Panc1 (cell line): ENCODE results near the gene PDCD11. TPM values are rescaled to one million over a fixed set of nuclear protein-coding genes. Genes with fewer than 3 reads are reported as not detected.

ENCODE experiments used
- ATAC-seq: fragments of 200-7000 bp; cut with Tn5 transposase; 2 replicates; pipeline ENCODE4 v1.9.1; 2020; ENCODE audit warnings: mild to moderate bottlenecking, moderate library complexity
- BruUV-seq: library from RNA; stranded (reverse); fragments of 400-500 nt; replicated peaks from 2 replicates; lab custom pipeline; 2021; lab: Mats Ljungman, UMichigan
- CTCF ChIA-PET: fragments of 300-600 bp; sonication (Branson Sonifier 250); formaldehyde crosslinking; loops from one replicate; lab custom pipeline; 2022; ENCODE audit warnings: antibody characterized with exemption; lab: Charles Lee
- POLR2A ChIA-PET: fragments of 300-600 bp; sonication (Branson Sonifier 250); formaldehyde crosslinking; loops from one replicate; lab custom pipeline; 2022; ENCODE audit warnings: antibody characterized with exemption; lab: Charles Lee
- DNase-seq: peaks from one replicate; pipeline ENCODE4 v3.0.0-alpha.2; 2010; ENCODE audit warnings: low read depth, low spot score
- H3K27ac ChIP-seq: 2 replicates; pipeline ENCODE4 v1.5.1; 2011; ENCODE audit warnings: mild to moderate bottlenecking, low read length, inconsistent platforms
- H3K27me3 ChIP-seq: fragments of 200-500 bp; sonication (Bioruptor generic); 2 replicates; pipeline ENCODE4 v1.6.0; 2014; ENCODE audit warnings: low read length, inconsistent platforms; ENCODE audit not compliant: control insufficient read depth, insufficient read depth
- H3K36me3 ChIP-seq: fragments of 200-500 bp; sonication (Bioruptor generic); 2 replicates; pipeline ENCODE4 v1.5.1; 2014; ENCODE audit warnings: inconsistent platforms, mild to moderate bottlenecking, low read length, moderate library complexity; ENCODE audit not compliant: control insufficient read depth, insufficient read depth
- H3K4me1 ChIP-seq: 2 replicates; pipeline ENCODE4 v1.5.1; 2011; ENCODE audit warnings: inconsistent platforms, mild to moderate bottlenecking, low read length, moderate library complexity; ENCODE audit not compliant: control insufficient read depth, insufficient read depth
- H3K4me3 ChIP-seq, 2 experiments: 2 replicates each; pipeline ENCODE4 v1.5.1; 2011 to 2012; ENCODE audit warnings: low read depth in 2 of 2, low read length in 2 of 2, mild to moderate bottlenecking in 2 of 2, inconsistent platforms in 1 of 2, moderate library complexity in 1 of 2
- H3K9me3 ChIP-seq: fragments of 200-500 bp; sonication (Bioruptor generic); 2 replicates; pipeline ENCODE4 v1.5.1; 2014; ENCODE audit warnings: low read depth, mild to moderate bottlenecking, inconsistent platforms, low read length, moderate library complexity; ENCODE audit not compliant: control insufficient read depth, insufficient read depth
- POLR2AphosphoS5 ChIP-seq: IDR thresholded peaks from 2 replicates; pipeline ENCODE4 v1.6.1; 2012; ENCODE audit warnings: mild to moderate bottlenecking, low read depth, low read length, moderate library complexity
- SIN3A ChIP-seq: IDR thresholded peaks from 2 replicates; pipeline ENCODE4 v1.6.1; 2012; ENCODE audit warnings: low read depth, mild to moderate bottlenecking, low read length, moderate library complexity, borderline replicate concordance; ENCODE audit not compliant: insufficient read depth
- TCF7L2 ChIP-seq: IDR thresholded peaks from 2 replicates; pipeline ENCODE4 v1.6.1; 2011; ENCODE audit warnings: mild to moderate bottlenecking, low read depth, low read length, inconsistent platforms
- in situ Hi-C: cut with HindIII; loops from 2 replicates; pipeline ENCODE4 v1.10.0; 2016; ENCODE audit warnings: low sequenced_read_pairs, low pct_unique_long_range_greater_than_20kb
- intact Hi-C: fragments of 100-400 bp; cut with micrococcal nuclease; formaldehyde crosslinking; loops from one replicate; pipeline ENCODE4 v1.10.0; 2022; ENCODE audit not compliant: unreplicated experiment
- total RNA-seq: library from RNA; stranded (reverse); gene quantifications from one replicate; pipeline ENCODE4 v1.2.1, GENCODE V29; 2021; ENCODE audit not compliant: unreplicated experiment
- TF ChIP-seq, protein P1 (sequence below), 2 experiments: IDR thresholded peaks; 2 replicates each; pipeline ENCODE4 v1.6.1; 2011 to 2012; ENCODE audit warnings: low read depth in 2 of 2, control low read depth in 1 of 2, low read length in 1 of 2, mild to moderate bottlenecking in 1 of 2, moderate library complexity in 1 of 2; ENCODE audit not compliant: insufficient read depth in 1 of 2
- TF ChIP-seq, protein P2 (sequence below): fragments of 450-650 bp; IDR thresholded peaks from 2 replicates; pipeline ENCODE4 v1.5.1; 2017; ENCODE audit warnings: mild to moderate bottlenecking

PDCD11 gene
- total RNA-seq, 1 experiment from 2014 or later = 92.8 TPM

- no peak for DNase-seq
- peaks cover 5% of the 10 kb centered on the region; the same call in 1 of the 2 replicates for H3K36me3 ChIP-seq
- no peak for ATAC-seq
- peaks cover 17% of the 10 kb centered on the region for H3K4me1 ChIP-seq
- H3K4me3 ChIP-seq = peak overlapping the region; percentile 34 to 46
- no peaks in the 10 kb centered on the region for H3K9me3 ChIP-seq
- in situ Hi-C loops = no loop called here
- no TSS peak for BruUV-seq
- ChIA-PET POLR2A (interaction anchor here (0.6 kb wide), 1 partner anchor 195 kb away, joined by 15 read pairs; no protein-coding TSS in a partner anchor), CTCF (interaction anchor here (0.6 to 0.7 kb wide), 2 partner anchors 32 to 128 kb away, joined by 3 to 4 read pairs; no protein-coding TSS in a partner anchor)
- H3K27me3 ChIP-seq = no peaks in the 10 kb centered on the region
- TF ChIP-seq TCF7L2 (no peak), SIN3A (no peak), POLR2AphosphoS5 (no peak)
- TF ChIP-seq, protein P1, sequence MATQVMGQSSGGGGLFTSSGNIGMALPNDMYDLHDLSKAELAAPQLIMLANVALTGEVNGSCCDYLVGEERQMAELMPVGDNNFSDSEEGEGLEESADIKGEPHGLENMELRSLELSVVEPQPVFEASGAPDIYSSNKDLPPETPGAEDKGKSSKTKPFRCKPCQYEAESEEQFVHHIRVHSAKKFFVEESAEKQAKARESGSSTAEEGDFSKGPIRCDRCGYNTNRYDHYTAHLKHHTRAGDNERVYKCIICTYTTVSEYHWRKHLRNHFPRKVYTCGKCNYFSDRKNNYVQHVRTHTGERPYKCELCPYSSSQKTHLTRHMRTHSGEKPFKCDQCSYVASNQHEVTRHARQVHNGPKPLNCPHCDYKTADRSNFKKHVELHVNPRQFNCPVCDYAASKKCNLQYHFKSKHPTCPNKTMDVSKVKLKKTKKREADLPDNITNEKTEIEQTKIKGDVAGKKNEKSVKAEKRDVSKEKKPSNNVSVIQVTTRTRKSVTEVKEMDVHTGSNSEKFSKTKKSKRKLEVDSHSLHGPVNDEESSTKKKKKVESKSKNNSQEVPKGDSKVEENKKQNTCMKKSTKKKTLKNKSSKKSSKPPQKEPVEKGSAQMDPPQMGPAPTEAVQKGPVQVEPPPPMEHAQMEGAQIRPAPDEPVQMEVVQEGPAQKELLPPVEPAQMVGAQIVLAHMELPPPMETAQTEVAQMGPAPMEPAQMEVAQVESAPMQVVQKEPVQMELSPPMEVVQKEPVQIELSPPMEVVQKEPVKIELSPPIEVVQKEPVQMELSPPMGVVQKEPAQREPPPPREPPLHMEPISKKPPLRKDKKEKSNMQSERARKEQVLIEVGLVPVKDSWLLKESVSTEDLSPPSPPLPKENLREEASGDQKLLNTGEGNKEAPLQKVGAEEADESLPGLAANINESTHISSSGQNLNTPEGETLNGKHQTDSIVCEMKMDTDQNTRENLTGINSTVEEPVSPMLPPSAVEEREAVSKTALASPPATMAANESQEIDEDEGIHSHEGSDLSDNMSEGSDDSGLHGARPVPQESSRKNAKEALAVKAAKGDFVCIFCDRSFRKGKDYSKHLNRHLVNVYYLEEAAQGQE (IDR thresholded peaks at IDR 0.05; ENCODE audit: insufficient read depth in 1 of 2, low read depth in 2 of 2, low read length in 1 of 2) = no peak
- TF ChIP-seq, protein P2, sequence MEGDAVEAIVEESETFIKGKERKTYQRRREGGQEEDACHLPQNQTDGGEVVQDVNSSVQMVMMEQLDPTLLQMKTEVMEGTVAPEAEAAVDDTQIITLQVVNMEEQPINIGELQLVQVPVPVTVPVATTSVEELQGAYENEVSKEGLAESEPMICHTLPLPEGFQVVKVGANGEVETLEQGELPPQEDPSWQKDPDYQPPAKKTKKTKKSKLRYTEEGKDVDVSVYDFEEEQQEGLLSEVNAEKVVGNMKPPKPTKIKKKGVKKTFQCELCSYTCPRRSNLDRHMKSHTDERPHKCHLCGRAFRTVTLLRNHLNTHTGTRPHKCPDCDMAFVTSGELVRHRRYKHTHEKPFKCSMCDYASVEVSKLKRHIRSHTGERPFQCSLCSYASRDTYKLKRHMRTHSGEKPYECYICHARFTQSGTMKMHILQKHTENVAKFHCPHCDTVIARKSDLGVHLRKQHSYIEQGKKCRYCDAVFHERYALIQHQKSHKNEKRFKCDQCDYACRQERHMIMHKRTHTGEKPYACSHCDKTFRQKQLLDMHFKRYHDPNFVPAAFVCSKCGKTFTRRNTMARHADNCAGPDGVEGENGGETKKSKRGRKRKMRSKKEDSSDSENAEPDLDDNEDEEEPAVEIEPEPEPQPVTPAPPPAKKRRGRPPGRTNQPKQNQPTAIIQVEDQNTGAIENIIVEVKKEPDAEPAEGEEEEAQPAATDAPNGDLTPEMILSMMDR = no peak
- H3K27ac ChIP-seq = no peak overlapping the region
- intact Hi-C loops = no loop called here
These were observed 56.2 kb downstream of the PDCD11 start for GRCh38 chr10:103452506-103453230.

DNA sequence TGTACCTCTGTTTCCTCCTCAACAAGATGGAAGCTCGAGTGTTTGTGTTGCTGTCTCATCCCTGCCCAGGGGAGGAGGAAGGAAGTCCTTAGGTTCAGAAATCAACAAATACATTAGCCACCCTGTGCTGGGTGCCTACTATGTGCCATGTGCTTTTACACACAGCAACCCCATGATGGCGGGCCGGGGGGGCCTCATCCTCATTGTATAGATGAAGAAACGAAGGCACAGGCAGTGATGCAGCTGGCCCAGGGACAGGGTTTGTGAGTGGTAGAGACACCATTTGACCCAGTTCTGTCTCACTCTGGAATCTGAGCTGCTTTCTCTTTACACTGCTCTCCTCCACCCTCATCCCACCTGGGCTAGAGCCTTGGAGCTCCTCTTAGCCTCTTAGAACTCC is 57.6 kb downstream of the PDCD11 start:
- Histone ChIP-seq H3K4me1 (peaks cover 17% of the 10 kb centered on the region), H3K27me3 (no peaks in the 10 kb centered on the region), H3K9me3 (no peaks in the 10 kb centered on the region), H3K4me3 (no peak overlapping the region), H3K27ac (no peak overlapping the region), H3K36me3 (peaks cover 5% of the 10 kb centered on the region; the same call in 1 of the 2 replicates)
- TF ChIP-seq POLR2AphosphoS5 (no peak), SIN3A (no peak), TCF7L2 (no peak)
- TF ChIP-seq, protein P2 = no peak
- TF ChIP-seq, protein P1 (IDR thresholded peaks at IDR 0.05; ENCODE audit: insufficient read depth in 1 of 2, low read depth in 2 of 2, low read length in 1 of 2) = no peak
- POLR2A ChIA-PET = no interaction called here
- intact Hi-C loops (no loop called here), in situ Hi-C loops (no loop called here)
- no TSS peak for BruUV-seq
- CTCF ChIA-PET = interaction anchor here (0.5 kb wide), 1 partner anchor 215 kb away, joined by 11 read pairs; no protein-coding TSS in a partner anchor
- DNase-seq (no peak), ATAC-seq (no peak)
